ENCODE data around the gene MBP.
"Not testable (repeated sequence)": the region's sequence is repeated elsewhere in the genome, so short reads cannot be mapped to it uniquely, and the experiment has no call there.

Gene MBP

DNA sequence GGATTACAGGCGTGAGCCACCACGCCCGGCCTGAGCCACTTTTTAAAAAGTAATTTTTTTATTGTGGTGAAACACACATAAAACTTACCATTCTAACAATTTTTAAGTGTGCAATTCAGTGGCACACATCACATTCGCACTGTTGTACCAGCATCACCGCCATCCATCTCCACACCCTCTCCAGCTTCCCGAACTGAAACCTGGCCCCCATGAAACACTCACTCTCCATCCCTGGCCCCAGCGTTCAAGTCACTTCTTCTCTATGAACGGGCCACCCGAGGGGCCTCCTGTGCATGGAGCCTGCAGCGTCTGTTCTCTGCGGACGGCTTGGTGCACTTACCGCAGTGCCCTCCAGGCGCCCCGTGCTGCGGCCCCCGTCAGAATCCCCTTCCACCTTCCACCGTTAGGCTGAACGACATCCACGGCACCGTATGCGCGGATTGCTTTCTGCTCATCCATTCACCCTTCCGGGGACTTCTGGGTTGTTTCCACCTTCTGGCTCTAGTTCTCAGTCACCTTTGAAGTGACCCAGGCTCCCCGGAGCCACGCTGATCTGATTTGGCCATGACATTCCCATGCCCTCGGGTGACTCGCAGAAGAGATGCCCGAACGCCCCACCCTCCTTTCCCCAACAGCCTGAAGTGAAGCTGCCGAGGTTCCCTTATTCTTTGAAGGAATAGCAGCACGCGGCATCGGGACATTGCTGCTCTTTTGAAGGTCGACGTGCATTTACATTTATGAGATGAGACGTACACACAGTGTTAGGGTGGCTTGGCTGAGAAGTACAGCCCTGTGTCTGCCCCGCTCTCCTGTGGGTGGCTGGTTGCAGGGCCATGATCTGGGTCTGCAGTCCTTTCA lies 134.4 kb downstream of the MBP start:
- DNase-seq = no peak

DNA sequence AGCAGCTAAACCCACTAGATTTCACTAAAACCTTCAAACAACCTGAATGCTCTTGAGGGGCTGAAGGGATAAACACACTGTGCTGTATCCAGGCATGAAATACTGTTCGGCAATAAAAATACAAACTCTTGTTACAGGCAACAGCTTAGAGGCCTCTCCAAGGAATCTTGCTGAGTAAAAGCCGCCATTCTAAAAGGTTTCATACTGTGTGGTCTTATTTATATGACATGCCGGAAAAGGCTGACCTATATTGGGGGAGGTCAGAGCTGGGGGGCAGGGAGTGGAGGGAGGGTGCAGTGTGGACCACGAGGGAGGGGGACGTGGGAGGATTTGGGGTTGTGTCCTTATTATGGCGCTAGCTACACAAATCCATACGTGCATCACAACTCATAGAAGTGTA lies 136.2 kb downstream of the MBP start:
- no peak for DNase-seq

DNA sequence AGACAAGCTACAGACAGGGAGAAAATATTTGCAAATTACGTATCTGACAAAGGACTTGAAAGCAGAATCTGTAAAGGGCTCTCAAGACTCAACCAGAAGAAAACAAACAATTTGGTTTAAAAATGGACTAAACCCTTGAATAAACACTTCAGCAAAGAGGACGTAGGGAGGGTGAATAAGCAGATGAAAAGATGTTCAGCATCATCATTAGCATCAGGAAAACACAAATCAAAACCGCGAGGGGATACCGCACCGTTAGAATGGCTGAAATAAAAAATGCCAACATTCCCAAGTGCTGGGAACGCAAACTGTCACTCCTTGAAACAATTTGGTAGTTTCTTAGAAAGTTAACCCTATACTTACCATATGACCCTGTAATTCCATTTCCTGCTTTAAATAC lies 136.7 kb downstream of the MBP start:
- DNase-seq = no peak

DNA sequence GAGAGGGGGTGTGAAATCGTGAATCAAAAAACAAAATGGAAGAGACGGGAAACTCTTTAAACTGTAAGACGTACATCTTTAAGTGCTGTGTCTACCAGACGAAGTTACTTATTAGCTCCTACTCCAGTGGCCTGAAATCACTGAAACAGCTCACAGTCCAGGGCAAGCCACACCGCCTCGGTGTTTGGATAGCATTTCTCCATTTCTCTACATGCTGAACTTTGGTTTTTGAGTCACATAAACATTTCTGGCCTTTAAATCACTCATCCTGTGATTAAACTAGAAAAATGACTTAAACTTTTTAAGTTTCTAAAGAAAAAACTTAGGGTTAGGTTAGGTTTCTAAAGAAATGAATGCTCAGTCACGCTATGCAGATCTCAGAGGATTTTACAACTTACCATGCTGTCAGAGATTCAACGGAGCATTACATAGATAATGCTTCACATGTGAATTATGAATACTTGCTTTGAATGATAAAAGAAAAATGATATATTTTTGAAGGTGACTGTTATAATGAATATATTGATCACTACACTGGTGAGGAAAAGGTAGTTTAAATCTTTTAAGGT lies 138.4 kb downstream of the MBP start:
- no peak for DNase-seq

DNA sequence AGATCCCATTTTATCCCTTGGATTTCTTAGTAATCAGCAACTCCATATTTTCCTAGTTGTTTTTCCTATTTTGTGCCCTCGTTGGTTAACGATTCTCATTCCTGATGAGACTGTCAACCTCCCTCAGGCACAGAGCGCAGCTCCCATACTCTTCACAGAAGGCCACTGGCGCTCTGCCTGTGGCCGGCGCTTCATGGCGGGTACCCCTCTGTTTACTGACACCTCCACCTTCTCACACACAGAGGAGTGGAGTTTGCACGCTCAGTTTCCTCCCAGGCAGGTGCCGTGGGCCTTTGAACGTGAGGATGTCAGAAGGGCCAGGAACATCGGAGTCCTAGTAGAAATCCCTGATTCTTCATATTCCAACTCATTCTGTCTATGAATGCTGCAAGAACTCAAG lies 139.0 kb downstream of the MBP start:
- DNase-seq = no peak

DNA sequence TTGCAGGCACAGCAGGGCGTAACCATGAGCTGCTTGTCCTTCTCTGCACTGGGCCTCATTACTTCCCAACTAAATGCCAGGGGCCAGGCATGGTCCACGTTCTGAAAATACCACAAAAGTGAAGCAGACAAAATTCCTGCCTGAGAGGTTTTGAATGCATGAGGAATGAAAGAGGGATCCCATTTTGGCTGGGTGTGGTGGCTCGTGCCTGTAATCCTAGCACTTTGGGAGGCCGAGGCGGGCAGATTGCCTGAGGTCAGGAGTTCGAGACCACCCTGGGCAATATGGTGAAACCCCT lies 139.5 kb downstream of the MBP start:
- no peak for DNase-seq

DNA sequence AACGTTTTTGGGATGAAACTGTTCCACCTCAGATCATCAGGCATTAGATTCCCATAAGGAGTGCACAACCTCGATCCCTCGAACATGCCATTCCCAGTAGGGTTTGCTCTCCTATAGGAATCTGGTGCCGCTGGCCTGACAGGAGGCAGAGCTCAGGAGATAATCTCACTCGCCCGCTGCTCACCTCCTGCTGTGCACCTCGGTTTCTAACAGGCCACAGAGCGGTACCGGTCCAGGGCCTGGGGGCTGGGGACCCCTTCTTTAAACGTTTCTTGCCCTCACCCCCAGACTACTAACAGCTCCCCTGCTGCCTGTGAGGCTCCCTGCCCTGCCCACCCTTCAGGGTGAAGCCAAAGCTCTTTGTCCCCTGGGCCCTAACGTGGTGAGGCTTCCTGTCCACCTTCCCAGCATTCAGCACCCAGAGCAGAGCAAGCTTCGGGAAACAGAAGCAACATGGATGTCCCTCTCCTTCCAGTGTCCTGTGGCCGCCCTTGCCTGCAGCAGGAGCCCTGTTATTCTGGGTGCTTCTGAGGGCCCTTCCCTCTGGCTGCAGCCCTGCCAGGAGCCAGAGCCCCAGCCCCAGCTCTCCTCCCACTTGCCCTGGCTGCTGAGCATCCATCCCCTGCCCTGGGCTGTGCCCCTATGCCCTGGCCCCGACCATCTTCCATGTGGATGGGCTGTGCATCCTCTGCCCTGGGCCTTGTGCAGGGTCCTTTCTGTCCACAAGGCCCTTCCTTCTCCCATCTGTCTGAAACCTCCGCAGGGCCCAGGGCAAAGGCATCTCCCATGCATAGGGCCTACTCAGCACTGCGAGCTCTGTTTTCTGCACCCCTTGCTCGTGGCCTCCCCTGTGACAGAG lies 140.1 kb downstream of the MBP start:
- no peak for DNase-seq

DNA sequence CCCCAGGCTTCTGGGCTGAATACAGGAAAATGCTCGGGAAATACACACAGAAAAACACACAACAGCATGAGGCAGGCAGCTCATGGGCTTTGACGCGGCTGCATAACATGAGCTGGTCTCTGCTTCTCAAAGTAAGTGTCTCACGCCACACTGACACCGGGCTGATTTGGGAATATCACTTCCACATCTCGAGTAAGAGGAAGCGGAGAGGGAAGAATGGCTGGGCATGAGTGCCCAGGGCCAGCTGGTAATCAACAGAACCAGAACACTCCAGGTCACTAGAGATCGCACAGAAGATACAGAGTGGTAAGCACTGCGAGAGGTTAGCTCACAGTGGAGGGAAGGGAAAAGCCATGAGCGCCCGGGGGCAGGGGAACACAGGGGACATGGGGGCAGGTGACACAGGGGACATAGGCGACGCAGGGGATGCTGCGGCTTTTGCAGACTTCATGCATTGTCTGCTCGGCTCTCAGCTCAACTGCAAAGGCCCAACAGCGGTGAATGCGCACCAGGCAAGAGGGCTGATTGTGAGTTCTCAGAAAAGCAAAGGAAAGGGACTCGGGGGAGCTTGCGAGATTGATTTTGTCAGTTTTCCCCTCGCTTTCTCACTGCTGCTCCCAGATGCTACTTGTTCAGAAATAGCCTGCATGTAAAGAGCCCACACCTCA lies 141.4 kb downstream of the MBP start:
- DNase-seq = no peak

DNA sequence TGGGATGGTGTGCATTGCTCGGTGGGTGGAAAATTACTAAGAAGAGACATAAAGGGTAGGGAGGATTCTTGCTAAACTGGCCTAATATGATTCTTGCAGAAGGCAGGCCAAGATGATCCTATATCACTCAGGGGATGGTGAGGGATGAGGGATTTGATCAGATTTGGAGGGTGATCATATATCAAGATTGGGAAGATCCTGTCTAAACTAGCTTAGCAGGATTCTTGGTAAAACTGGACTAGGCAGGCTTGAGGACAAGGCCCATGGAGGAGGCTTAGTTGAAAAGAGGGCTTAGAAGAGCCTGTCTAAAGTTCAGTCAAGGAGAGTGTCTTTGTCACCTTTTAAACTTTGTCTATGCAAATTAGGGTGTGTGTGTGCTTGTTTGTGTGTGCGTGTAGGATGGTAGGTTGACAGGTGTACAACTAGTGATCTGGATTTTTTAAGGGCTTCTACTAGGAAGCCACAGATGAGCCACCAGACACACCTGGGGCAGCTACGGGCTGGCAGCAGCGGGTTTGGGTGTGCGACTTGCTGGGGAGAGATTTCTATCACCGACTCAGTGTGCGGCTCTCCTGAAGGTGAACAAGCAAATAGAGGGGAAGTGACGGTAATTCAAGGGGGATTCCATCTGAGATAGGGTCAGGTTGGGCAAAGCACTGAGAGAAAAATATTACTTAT lies 142.1 kb downstream of the MBP start:
- DNase-seq = not testable (repeated sequence)

DNA sequence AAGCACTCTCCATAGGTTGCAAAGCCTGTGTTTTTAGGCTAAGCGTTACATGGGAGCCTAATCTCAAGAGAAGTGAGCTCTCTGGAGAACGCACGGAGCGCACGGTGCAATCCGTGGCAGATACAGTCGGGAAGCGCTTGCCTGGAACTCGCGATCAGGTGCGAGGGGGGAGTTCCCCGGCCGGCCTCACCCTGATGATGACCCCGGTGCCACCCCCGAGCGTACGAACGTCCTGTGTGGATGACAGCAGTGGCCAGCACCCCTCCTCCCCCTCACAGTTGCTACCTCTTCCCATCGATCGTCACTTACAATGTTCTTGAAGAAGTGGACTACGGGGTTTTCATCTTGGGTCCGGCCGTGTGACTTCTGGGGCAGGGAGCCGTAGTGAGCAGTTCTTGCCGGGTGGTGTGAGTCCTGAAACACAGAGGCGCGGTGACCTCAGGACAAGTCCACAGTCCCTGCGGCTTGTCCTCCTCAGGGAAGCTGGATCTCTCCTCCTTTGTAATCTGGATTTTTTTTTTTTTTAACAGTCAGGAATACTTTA lies 142.9 kb downstream of the MBP start:
- no peak for DNase-seq

DNA sequence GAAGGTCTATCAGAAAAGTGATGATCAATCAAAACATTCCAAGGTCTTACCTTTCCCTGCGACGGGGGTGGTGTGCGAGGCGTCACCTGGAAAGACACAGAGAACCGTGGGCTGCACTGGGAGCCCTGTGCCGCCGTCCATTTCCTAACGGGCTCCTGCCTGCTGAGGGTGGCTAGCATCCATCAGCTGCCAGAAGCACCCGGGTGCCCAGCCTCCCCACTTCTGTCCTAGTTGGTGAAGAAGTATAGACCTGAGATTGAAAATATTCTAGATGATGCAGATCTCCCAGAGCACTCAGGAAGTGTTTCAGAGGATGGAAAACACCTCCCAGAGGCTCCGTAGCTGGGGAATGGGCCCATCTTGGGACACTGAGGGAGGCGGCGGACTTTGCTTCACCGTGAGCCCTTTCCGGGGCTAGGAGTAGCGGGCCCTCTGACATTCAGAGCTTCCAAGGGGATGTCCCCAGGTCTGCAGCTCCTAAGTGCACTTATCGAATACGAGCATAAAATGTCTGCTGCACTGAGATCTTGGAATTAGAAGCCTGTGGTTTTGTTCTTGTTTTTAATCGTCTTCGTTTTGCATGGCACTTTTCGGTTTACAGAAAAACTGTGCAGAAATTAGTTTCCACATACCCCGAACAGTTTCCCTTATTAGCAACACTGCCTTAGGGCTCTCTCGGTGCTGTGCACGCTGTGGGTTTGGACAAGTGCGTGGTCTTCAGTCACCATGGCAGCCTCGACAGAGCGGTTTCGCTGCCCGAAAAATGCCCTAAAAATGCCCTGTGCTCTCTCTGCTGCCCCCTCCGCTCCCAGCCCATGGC lies 143.5 kb downstream of the MBP start:
- DNase-seq = no peak

DNA sequence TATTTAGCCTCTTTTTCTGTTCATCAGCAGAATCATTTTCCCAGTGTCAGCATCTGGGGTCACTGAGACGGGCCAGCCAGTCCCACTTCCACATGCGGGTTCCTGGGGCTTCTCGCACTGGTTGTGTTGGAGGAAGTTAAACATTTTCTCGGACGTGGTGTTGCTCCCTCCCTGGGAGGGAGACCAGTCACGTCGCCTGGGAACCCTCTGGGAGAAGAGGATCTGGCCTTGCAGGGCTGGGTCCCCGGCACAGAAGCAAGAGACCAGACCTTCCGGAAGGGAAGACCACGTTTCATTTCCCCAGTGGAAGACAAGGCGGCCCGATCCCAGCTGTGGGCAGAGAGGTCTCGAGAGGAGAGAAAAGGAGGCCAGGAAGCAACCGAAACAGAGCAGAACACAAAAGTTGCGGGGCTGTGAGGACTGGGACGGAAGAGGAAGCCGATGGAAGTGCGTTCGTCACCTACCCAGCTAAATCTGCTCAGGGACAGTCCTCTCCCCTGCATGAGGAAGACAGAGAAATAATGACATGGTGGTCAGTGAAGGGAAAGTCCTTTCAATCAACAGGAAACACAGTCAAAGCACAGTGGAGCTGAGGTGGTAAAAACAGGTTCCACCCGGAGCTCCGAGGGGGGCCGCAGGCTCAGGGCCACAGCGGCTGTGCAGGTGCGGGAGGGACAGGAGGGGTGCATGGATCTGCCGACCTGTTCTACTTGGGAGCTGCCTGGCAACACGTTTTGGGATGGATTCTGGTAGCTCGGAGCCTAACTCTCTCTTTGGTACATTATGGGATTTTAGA lies 144.4 kb downstream of the MBP start:
- DNase-seq = no peak

DNA sequence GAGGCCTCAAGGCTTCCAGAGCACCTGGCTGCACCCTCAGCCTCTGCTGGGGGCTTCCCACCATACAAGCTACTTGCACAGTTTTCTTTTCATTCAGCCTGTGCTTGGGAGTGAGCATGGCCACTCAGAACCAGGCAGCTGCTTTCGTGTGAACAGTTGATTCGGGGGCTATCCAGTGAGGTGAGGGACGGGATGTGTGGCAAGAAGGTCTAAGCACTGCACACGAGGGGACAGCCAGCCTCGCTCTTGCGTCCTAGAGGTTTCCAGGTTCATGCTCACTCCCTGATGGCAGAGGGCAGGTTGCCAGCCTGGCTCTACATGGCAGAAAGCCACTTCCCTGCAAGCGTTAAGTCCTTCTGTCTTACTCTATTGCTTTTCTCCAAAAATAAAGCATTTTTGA lies 146.2 kb downstream of the MBP start:
- no peak for DNase-seq

DNA sequence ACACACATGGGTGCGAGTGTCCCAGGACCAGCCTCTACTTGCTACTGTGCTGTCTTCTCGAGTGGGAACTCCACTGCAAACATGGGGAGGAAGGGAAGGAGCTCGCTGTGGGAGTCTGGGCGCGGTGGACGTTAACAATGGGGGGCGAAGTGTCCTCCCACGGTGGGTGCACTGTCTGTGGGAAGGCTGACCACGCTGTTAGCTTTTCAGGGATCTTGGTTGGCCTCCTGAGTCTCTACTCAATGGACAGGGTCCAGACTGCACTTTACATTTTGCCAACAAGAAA lies 146.7 kb downstream of the MBP start:
- DNase-seq = no peak

DNA sequence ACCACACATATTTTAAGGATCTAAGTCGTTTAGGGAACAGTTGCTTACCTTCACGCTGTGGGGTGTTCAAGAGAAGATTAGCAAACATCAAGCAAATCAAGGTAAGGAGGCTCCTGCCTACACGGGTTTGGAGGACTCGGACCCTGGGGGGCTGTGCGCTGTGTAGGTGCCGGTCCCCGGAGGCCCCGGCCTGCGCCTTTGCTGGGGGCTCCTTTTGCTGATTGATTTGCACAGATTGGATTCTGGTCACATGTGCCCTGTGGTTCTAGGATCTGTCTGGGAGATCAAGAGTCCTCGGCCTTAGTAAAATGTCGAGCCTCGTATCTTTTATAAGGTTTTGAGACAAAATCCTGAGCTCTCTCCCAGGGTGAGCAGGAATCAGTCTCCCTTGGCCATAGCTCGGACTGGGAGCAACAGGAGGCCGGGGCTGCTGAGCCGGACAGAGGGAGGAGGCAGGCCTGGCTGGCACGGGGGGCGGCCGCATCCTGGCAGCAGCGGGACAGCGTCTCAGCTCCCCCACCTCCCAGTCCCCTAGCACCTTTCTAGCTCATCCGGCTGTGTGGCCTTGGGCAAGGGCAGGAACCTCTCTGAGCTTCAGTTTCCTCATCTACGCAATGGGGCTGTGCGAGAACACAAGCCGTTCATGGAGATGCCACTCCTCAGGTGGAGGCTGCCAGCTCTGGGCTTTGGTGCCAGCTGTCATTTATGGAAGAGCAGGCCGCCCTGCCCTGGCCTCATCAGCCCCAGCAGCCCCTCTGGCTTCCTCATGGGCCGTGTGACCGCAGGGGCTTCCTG lies 147.2 kb downstream of the MBP start:
- DNase-seq = no peak

DNA sequence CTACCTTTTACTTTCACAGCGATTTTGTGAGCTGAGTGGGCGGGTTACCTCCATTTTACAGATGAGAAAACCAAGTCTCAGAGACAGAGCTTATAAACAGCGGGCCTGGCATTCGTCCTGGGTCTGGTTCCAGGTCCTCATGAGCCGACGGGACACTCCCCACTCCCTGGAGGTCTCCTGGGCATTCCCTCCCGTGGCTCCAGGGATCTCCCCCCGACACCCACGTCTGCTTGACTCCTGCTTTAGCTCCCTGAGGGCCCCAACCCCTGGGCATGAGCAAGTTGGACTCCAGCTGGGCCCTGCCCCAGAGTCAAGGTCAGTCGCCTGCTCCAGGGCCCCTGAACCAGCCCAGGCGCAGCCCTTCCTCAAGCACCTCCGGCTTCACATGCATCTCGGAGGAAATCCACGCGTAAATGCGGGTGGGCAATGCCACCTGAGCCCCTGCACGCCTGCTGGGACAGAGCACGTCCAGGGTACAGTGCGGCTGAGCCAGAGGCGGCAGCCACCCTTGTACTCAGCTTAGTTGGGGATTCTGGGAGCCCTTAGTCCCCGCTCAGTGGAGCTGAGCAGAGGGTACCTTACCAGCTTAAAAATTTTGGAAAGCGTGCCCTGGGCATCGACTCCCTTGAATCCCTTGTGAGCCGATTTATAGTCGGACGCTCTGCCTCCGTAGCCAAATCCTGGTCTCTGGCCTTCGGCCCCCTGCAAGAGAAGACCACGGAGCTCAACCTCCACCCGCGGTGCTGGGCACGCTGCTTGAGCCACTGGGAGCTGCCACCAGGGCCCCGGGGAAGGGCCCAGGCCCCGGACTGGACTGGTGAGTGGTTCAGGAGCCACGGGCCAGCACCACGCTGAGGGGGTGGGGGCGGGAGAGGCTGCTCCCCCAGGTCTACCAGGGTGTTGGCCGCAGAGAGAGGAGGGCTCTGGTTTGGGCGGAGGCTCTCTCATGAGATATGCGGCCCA lies 148.1 kb downstream of the MBP start:
- DNase-seq = no peak

DNA sequence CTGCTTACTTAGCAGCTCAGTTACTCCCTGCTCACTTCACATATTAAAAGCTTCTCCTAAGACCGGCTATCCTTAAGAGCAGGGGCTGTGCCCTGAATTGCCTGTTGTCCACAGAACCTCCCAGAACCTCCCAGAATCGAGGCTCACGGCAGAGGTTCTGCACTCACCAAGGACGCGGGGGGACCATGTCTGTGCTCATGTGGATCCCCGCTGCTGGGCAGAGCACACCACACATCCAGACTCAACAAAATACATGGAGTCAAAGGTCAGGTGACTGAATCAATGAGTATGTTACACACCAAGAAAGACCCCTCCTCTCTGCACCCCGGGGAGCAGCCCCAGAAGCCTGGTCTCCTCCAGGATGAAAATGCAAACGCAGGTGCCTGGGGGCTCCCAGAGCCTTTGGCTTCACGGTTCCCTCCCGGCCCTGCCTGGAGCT lies 149.0 kb downstream of the MBP start:
- no peak for DNase-seq

DNA sequence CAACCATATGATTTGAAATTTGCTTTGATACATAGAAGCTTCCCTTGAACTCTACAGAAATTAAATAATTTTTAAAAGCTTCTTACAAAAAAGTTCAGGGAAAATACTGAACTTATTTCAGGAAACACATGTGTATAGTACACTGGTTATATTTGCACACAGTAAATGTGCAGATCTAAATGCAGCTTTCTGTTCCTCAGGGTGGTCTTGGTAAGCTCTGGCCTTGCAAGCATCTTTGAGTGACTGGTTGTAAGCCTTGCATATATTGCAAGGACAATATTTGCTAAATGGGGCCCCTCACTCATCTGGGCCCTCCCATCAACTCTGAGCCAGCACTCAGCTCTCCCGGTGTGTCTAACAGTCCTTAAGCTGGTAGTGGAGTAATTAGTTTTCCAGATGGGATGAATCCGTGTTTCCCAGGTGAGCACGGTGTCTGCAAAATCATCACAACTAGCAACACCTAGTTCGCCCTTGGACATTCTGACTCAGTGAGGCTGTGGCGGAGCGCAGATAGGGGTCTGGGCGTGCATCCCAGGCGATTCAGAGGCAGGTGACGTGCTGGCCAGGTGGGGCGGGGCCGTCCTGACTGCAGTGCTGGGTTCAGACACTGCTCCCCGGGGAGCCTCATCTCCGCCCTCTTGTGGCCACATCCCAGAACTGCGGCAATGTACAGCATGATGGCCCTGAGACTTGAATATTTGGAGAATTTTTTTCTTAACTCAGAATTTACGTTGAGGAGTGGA lies 149.6 kb downstream of the MBP start:
- DNase-seq = peak; percentile 72

All from activated effector memory CD4-positive, alpha-beta T cell treated with Interleukin-2 at 50 U/mL for 16 hours (primary cell).